ENCODE data around the gene NAA80. TPM values are rescaled to one million over a fixed set of nuclear protein-coding genes. Genes with fewer than 3 reads are reported as not detected.

NAA80 gene
- total and polyA plus RNA-seq, 2 of the 13 experiments (the other 11 are each of a cell fraction or from before 2014, with no cell fraction given): 3.4 to 8.7 TPM

- TF ChIP-seq ZNF646 (CRISPR knock-in tag; IDR thresholded peaks at IDR 0.05) (no peak), MEF2D (CRISPR knock-in tag; IDR thresholded peaks at IDR 0.05) (0 out of 2 replicates have a peak, but pooled peaks have one; percentile 27), ARID2 (CRISPR knock-in tag; IDR thresholded peaks at IDR 0.05; ENCODE audit: borderline replicate concordance) (no peak), ZNF451 (CRISPR knock-in tag; IDR thresholded peaks at IDR 0.05) (no peak), ZNF704 (CRISPR knock-in tag; IDR thresholded peaks at IDR 0.05; ENCODE audit: borderline replicate concordance) (0 out of 2 replicates have a peak, but pooled peaks have one; percentile 12), ASH2L (IDR thresholded peaks at IDR 0.05; ENCODE audit: insufficient read length, low read depth, low read length) (no peak), PRMT3 (CRISPR knock-in tag; IDR thresholded peaks at IDR 0.05; ENCODE audit: borderline replicate concordance, low read depth) (0 out of 2 replicates have a peak, but pooled peaks have one; percentile 56), SMAD3 (CRISPR knock-in tag; IDR thresholded peaks at IDR 0.05) (0 out of 2 replicates have a peak, but pooled peaks have one; percentile 55), ZNF709 (CRISPR knock-in tag; IDR thresholded peaks at IDR 0.05) (no peak), MTF1 (CRISPR knock-in tag; IDR thresholded peaks at IDR 0.05) (no peak), ZNF326 (CRISPR knock-in tag; IDR thresholded peaks at IDR 0.05; ENCODE audit: borderline replicate concordance) (no peak), ZSCAN29 (CRISPR knock-in tag; conservative IDR thresholded peaks at IDR 0.05) (no peak), RCOR2 (CRISPR knock-in tag; IDR thresholded peaks at IDR 0.05) (no peak), ZNF678 (CRISPR knock-in tag; IDR thresholded peaks at IDR 0.05) (no peak), PTBP1 (IDR thresholded peaks at IDR 0.05; ENCODE audit: low read depth, low read length, poor library complexity, severe bottlenecking) (no peak), NFAT5 (CRISPR knock-in tag; IDR thresholded peaks at IDR 0.05) (no peak)
Observed at GRCh38 chr3:50268703-50269451, 30.3 kb downstream of the NAA80 start, which contains the start of gene SEMA3B (continued).
